Measurements from ENCODE around the gene MRPL41.

DNA sequence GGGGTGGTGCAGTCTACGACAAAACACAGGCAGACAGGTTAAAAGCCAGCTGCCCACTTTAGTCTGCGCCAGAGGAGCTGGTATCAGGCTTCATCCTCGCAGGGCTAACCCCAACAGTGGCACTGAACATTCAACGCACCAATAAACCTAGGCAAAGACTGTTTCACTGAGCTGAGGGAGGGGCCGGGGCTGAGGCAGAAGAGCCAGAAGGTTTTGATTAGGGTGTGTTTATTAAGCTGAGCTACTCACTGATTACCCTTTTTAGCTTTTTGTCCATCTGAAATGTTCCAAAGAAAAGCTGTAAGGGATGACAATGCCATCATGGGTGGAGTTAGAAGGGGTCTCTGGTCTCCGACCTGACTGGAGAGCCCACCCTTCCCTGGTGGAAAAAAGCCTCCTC, 37.2 kb downstream of the MRPL41 start:
- TF ChIP-seq, protein P1, sequence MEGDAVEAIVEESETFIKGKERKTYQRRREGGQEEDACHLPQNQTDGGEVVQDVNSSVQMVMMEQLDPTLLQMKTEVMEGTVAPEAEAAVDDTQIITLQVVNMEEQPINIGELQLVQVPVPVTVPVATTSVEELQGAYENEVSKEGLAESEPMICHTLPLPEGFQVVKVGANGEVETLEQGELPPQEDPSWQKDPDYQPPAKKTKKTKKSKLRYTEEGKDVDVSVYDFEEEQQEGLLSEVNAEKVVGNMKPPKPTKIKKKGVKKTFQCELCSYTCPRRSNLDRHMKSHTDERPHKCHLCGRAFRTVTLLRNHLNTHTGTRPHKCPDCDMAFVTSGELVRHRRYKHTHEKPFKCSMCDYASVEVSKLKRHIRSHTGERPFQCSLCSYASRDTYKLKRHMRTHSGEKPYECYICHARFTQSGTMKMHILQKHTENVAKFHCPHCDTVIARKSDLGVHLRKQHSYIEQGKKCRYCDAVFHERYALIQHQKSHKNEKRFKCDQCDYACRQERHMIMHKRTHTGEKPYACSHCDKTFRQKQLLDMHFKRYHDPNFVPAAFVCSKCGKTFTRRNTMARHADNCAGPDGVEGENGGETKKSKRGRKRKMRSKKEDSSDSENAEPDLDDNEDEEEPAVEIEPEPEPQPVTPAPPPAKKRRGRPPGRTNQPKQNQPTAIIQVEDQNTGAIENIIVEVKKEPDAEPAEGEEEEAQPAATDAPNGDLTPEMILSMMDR (conservative IDR thresholded peaks at IDR 0.05 in 1 of 2, IDR thresholded peaks at IDR 0.05 in 1 of 2; ENCODE audit: low read depth in 1 of 2, low read length in 2 of 2), result no peak
- TF ChIP-seq EZH2 (IDR thresholded peaks at IDR 0.05; ENCODE audit: low read length, missing control alignments), result no peak

Measured in fibroblast of lung (primary cell).